Pons (tissue), 1 donor: ENCODE measurements around the gene ZNF573.
"Not testable (repeated sequence)": the region's sequence is repeated elsewhere in the genome, so short reads cannot be mapped to it uniquely, and the experiment has no call there.

Experiments used
- DNase-seq: peaks from one replicate; pipeline ENCODE4 v3.0.0-alpha.2; 2016; ENCODE audit warnings: low spot score

ZNF573 gene

DNA sequence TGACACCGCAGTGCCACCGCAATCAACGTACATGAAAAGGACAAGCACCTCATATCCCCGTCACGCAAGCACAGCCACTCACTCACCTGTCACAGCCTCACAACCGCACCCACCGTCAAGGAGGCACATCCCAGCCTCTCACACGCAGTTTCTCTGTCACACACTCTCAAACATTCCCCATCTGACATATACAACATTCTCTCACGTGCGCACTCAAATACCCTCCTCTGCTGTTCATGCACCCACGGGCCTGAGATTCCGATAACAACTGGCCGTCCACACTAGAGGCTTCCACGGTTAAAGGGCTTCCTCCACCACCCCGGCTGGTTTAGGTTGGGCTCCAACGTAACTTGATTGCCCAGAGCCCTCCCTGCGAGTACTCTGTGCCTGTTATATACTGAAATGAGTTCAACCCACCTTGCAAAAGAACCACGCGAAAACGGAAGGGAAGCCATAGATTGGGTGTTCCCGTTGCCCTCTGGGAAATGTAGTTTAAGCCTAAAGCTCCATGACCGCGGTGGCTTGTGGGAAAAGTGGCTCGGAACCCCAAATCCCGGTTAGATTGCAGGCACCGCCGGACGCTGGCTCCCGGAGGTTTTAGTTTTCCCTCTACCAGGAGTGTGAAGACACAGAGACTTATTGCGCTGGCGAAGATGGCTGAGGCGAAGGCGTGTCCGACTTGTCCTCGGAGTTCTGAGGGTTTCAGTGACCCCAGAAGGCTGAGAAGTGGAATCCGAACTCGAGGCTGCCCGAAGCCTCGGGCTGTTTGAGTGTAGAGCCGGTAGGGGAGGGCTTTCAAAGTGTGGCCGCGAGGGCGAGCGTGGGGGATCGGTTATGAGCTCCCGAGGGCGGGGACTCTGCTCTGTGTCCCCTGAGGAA lies at the start of gene ZNF573:
TSS of gene ZNF573 (minus strand) at position 460 of the 879 bp plus-strand sequence. CDS start 5,857 bp downstream, outside the sequence.
- DNase-seq, result peak; percentile 95

GRCh38 chr19:37817180-37817981 lies 38.0 kb upstream of the ZNF573 start:
- DNase-seq, result peak; percentile 31

GRCh38 chr19:37815611-37816010 lies 36.2 kb upstream of the ZNF573 start:
- not testable (repeated sequence) for DNase-seq

GRCh38 chr19:37813340-37813739 lies 34.0 kb upstream of the ZNF573 start:
- no peak for DNase-seq

GRCh38 chr19:37809366-37809765 lies 30.0 kb upstream of the ZNF573 start:
- no peak for DNase-seq

DNA sequence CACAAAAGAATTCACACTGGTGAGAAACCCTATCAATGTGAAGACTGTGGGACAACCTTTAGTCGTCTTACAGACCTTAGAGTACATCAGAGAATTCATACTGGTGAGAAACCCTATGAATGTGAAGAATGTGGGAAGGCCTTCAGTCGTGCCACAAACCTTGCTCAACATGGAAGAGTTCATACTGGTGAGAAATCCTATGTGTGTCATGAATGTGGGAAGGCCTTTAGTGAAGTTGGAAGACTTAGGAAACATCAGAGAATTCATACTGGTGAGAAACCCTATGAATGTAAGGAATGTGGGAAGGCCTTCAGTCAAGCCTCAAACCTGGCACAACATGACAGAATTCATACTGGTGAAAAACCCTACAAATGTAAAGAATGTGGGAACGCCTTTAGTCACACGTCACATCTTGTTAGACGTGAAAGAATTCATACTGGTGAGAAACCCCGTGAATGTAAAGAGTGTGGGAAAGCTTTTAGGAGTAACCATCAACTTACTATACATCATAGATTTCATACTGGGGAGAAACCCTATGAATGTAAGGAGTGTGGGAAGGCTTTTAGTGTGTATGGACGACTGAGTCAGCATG lies 24.0 kb upstream of the ZNF573 start:
- no peak for DNase-seq

DNA sequence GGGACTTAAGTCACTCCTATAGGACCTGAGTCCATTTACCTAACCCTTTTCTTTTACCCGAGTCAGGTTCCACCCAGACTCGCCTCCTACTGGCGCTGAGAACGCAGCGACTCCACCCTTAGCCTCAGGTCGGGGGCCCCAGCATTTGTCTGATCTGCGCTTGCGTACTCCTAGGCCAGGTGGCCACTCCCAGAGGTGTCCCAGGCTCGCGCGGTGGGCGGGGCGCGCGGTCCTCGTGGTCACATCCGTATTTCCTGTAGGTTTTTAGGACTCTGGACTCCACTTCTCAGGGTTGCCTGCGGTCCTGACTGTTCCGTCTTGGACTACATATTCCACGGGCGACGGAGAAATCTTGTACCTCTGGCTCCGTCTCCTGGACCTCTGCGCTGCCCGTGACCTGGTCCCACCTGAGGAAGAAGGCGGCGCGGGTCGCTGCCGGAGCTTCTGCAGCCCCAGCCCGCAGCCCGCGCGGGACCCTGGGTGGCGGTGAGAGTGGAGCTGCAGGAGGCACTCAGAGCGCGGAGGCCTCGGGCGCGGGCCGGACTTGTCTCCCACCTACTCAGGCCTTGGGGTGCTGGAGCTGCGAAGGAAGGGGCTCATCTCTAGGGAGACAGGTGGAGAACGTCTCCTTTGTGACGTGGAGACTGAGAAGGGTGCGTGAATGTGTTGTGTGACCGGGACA lies 11.0 kb upstream of the ZNF573 start:
- DNase-seq, result no peak

- DNase-seq, result peak; percentile 0
Observed at GRCh38 chr19:37778613-37779126, 716 bp downstream of the ZNF573 start.

DNA sequence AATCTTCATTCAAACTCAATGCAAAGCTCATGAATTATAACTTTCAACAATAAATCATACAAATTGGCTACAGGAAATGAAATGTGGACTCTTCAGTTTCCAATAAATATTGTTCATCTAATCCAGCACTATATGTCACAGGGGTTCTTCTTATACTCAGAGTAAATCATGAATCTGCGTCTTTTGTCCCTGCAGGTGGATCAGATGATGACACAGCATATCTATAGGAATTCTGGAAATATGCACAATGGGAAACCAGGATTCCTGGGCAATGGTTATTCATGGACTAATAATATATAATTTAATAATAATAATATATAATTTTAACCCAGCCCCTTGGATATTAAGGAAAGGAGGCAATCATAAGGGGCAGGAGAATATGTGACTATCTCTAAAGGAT lies 8.4 kb downstream of the ZNF573 start:
- DNase-seq, result no peak

- no peak for DNase-seq
Observed at GRCh38 chr19:37763488-37763887, 15.9 kb downstream of the ZNF573 start.

DNA sequence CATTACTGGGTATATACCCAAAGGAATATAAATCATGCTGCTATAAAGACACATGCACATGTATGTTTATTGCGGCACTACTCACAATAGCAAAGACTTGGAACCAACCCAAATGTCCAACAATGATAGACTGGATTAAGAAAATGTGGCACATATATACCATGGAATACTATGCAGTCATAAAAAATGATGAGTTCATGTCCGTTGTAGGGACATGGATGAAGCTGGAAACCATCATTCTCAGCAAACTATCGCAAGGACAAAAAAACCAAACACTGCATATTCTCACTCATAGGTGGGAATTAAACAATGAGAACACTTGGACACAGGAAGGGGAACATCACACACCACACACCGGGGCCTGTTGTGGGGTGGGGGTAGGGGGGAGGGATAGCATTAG lies 21.7 kb downstream of the ZNF573 start:
- not testable (repeated sequence) for DNase-seq

DNA sequence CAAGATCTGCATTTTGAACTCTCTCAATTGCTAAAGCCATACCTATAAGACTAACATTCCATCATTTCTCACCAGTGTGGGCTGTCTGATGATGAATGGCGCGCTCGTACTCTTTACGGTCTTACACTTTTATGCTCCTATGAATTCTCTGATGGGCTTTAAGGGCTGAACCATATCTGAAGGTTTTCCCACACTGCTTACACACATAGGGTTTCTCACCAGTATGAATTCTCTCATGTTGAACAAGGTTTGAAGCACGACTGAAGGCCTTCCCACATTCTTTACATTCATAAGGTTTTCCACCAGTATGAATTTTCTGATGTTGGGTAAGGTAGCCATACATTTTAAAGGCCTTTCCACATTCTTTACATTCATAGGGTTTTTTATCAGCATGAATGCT lies 41.0 kb downstream of the ZNF573 start:
- no peak for DNase-seq

GRCh38 chr19:37725181-37725580 lies 54.2 kb downstream of the ZNF573 start:
- no peak for DNase-seq

- DNase-seq, result no peak
Observed at GRCh38 chr19:37719927-37720265, 59.5 kb downstream of the ZNF573 start.

DNA sequence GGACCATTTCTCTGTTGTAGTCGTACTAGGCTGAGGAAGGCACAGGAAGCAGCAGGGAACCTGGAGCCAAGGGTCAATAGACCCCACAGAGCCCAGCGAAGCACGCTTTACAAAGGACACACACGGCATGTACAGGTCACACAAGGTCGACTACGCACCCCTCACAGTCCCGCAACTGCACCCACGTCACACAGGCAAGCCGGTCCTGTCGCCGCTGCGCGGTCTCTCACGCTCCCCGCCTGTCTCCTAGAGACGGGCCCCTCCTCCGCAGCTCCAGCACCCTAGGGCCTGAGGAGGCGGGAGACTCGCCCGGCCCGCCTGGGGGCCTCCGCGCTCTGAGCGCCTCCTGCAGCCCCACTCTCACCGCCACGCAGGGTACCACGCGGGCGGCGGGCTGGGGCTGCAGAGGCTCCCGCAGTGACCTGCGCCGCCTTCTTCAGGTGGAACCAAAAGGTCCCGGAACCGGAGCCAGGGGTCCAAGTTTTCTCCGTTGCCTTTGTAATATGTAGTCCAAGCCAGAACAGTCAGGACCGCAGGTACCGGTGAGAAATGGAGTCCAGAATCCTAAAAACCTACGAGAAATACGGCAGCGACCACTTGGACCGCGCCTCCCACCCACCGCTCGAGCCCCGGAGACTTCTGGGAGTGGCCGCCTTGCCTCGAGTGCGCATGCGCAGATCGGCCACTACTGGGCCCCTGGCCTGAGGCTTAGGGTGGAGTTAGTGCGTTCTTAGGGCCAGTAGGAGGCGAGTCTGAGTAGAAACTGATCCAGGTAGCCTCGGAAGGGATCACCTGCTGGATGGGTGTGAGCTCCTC lies 60.1 kb downstream of the ZNF573 start, which contains the start of gene ZNF607:
TSS of gene ZNF607 (minus strand) at position 651 of the 816 bp plus-strand sequence. CDS start 8,143 bp downstream, outside the sequence.
- peak; percentile 92 for DNase-seq

- DNase-seq, result no peak
Observed at GRCh38 chr19:37718304-37718703, 61.1 kb downstream of the ZNF573 start.

DNA sequence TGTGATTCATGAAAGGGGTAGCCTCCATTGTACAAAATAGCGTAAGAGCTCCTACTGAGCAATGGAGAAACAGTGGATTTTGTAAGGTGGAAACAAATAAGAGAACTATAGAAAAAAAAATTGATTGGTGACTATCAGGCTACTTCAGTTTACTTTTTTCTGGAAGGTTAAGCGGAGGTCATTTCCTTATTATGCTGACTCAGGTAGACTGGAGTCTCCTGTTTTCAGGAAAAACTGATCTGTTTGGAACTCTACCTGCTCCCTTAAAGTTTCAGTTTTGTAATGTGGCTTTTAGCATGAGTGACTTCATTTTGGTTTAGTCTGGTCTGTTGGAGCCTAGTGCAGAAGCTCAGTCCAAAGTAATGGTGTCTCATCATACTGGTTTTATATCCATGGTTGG lies 63.2 kb downstream of the ZNF573 start:
- DNase-seq, result no peak

DNA sequence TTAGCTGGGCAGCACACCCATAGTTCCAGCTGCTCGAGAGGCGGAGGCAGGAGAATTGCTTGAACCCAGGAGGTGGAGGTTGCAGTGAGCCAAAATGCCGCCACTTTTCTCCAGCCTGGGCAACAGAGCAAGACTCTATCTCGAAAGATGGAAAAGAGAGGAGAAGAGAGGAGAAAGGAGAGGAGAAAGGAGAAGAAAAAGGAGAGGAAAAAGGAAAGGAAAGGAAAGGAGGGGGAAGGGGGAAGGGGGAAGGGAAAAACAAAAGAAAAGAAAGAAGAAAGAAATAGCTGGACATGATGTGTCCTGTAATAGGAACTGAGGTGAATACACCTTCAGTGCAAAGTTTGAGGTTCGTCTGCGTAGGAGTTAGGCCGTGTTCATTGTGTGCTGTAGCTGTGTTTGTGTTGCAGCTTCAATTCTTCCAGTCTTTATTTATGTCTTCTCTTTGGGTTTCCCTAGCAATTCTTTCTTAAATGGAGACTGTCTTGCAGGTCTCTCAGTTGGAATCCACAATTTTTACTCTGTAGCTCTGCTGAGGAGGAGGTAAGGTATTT lies 73.3 kb downstream of the ZNF573 start:
- DNase-seq, result no peak

GRCh38 chr19:37699057-37699456 lies 80.3 kb downstream of the ZNF573 start:
- no peak for DNase-seq

DNA sequence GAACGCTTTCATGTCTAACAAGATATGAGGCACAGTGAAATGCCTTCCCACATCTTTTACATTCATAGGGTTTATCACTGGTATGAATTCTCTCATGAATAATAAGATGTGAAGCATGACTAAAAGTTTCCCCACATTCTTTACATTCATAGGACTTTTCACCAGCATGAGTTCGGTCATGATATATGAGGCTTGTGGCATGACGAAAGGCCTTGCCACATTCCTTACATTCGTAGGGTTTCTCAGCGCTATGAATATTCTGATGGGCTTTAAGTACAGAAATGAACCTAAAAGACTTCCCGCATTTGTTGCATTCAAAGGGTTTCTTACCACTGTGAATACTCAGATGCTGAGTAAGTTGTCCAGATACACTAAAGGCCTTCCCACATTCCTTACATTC lies 81.2 kb downstream of the ZNF573 start:
- no peak for DNase-seq
